ENCODE data around the gene PDZD7. TPM values are rescaled to one million over a fixed set of nuclear protein-coding genes. Genes with fewer than 3 reads are reported as not detected.

PDZD7 gene
- total and polyA plus RNA-seq, 2 of the 8 experiments (the other 6 are each of a cell fraction or from before 2014, with no cell fraction given): 0.88 to 1.6 TPM

GRCh38 chr10:100976906-100977305, 54.0 kb downstream of the PDZD7 start:
- Histone ChIP-seq H3K4me3 (ENCODE audit: extremely low read depth in 1 of 4, insufficient read depth in 2 of 4, low read depth in 3 of 4, low read length in 4 of 4) (no peak overlapping the region), H3K23ac (ENCODE audit: insufficient read length) (no peak overlapping the region), H3K23me2 (ENCODE audit: low read depth, low read length) (no peaks in the 10 kb centered on the region), H3K56ac (replicated peaks; ENCODE audit: insufficient read length, low read depth, low read length) (no peak overlapping the region), H2BK120ac (replicated peaks; ENCODE audit: low read depth, low read length) (no peak overlapping the region), H3K4me2 (ENCODE audit: insufficient read depth in 1 of 2, low read depth in 2 of 2, low read length in 2 of 2) (no peak overlapping the region), H3K9me3 (ENCODE audit: insufficient read depth in 2 of 2, low read depth in 1 of 2, low read length in 1 of 2) (no peaks in the 10 kb centered on the region), H4K5ac (ENCODE audit: insufficient read length, low read depth, low read length) (no peak overlapping the region), H2BK20ac (ENCODE audit: low read length) (no peak overlapping the region), H2AFZ (ENCODE audit: low read length) (no peak overlapping the region), H4K8ac (ENCODE audit: extremely low read depth, insufficient read depth, low read length) (no peak overlapping the region), H4K91ac (replicated peaks; ENCODE audit: insufficient read length, low read length) (no peak overlapping the region), H4K20me1 (replicated peaks in 1 of 2; ENCODE audit: control insufficient read depth in 1 of 2, insufficient read depth in 2 of 2, low read length in 2 of 2) (peaks cover 0 to 11% of the 10 kb centered on the region in 2 experiments), H3K18ac (ENCODE audit: extremely low read depth, low read length) (no peak overlapping the region), H2BK5ac (ENCODE audit: low read depth, low read length) (no peak overlapping the region), H3K79me2 (ENCODE audit: control insufficient read depth in 1 of 2, insufficient read depth in 2 of 2, low read length in 2 of 2) (no peaks in the 10 kb centered on the region), H3K4ac (replicated peaks; ENCODE audit: insufficient read length, low read depth, low read length) (no peak overlapping the region), H3K27ac (ENCODE audit: low read depth, low read length) (no peak overlapping the region), H2AK5ac (ENCODE audit: low read depth, low read length) (no peak overlapping the region), H3K36me3 (ENCODE audit: control insufficient read depth in 2 of 4, insufficient read depth in 4 of 4, low read length in 3 of 4) (peaks cover 0 to 18% (median 5%) of the 10 kb centered on the region in 4 experiments; a peak in 4 of 8 replicates), H3K27me3 (replicated peaks in 1 of 4; ENCODE audit: control insufficient read depth in 3 of 4, extremely low read depth in 1 of 4, insufficient read depth in 3 of 4, low read length in 3 of 4) (no peaks in the 10 kb centered on the region), H3K79me1 (ENCODE audit: low read depth, low read length) (no peaks in the 10 kb centered on the region), H2BK15ac (ENCODE audit: low read length) (no peak overlapping the region), H3K9ac (replicated peaks in 1 of 4; ENCODE audit: extremely low read depth in 1 of 4, low read depth in 3 of 4, low read length in 3 of 4) (no peak overlapping the region), H3K14ac (ENCODE audit: insufficient read length) (no peak overlapping the region), H3K4me1 (replicated peaks in 1 of 4; ENCODE audit: control insufficient read depth in 3 of 4, insufficient read depth in 4 of 4, low read length in 3 of 4) (peaks cover 0 to 4% (median 1%) of the 10 kb centered on the region in 4 experiments; a peak in 1 of 7 replicates), H2BK12ac (ENCODE audit: low read depth, low read length) (no peak overlapping the region)
- 92 to 100% methylated on average over 1 to 3 of the region's 3 CpGs for WGBS, 2 experiments (ENCODE audit: extremely low coverage in 1 of 2, insufficient coverage in 1 of 2, insufficient read length in 1 of 2, insufficient replicate concordance in 2 of 2, low coverage in 1 of 2, low lambda C conversion rate in 2 of 2, missing lambda C conversion rate in 1 of 2)
- DNase-seq (ENCODE audit: low read depth in 1 of 2, low spot score in 2 of 2) (no peak), FAIRE-seq (no peak)
- ChIA-PET CTCF (ENCODE audit: partially characterized antibody) (interaction anchor here (1.1 to 2.7 kb wide), 4 partner anchors 8 to 38 kb away, joined by 4 to 9 read pairs (median 4); no protein-coding TSS in a partner anchor), POLR2A (ENCODE audit: partially characterized antibody) (interaction anchor here (1.0 to 1.7 kb wide), 5 partner anchors 8 to 14 kb away, joined by 3 to 8 read pairs (median 4); partner anchors contain the start of genes MRPL43 and TWNK)
- no peak for TF ChIP-seq EP300 (IDR thresholded peaks at IDR 0.05; ENCODE audit: borderline replicate concordance in 1 of 2, low read depth in 2 of 2, low read length in 2 of 2)
- no peak for TF ChIP-seq ATF2 (IDR thresholded peaks at IDR 0.05; ENCODE audit: low read length)
- no peak for TF ChIP-seq TCF12 (IDR thresholded peaks at IDR 0.05; ENCODE audit: low read depth, low read length)
- TF ChIP-seq RBBP5 (IDR thresholded peaks at IDR 0.05; ENCODE audit: borderline replicate concordance, low read depth, low read length): no peak
- no peak for TF ChIP-seq SP1 (IDR thresholded peaks at IDR 0.05; ENCODE audit: low read depth, low read length)
- TF ChIP-seq CTBP2 (IDR thresholded peaks at IDR 0.05; ENCODE audit: borderline replicate concordance, insufficient read depth, insufficient read length, low read length): no peak
- no peak for TF ChIP-seq TAF7 (optimal IDR thresholded peaks at IDR 0.05; ENCODE audit: borderline replicate concordance, low read depth, low read length)

All from H1 (cell line).